ENCODE data around the gene CDC42BPA. TPM values are rescaled to one million over a fixed set of nuclear protein-coding genes. Genes with fewer than 3 reads are reported as not detected.

Gene CDC42BPA
- total RNA-seq, 1 experiment from 2014 or later, result 32.0 TPM

- ATAC-seq, result peak; percentile 84
These were observed 102.3 kb downstream of the CDC42BPA start for GRCh38 chr1:227215863-227216510.

GRCh38 chr1:227214207-227214606 lies 104.1 kb downstream of the CDC42BPA start:
- Histone ChIP-seq H4K20me1 (ENCODE audit: low read length) (no peaks in the 10 kb centered on the region), H3F3A (ENCODE audit: low read length, unreplicated experiment) (no peaks in the 10 kb centered on the region), H3K4me3 (ENCODE audit: low read length) (no peak overlapping the region), H3K27me3 (ENCODE audit: low read length) (no peaks in the 10 kb centered on the region), H3K9me2 (replicated peaks; ENCODE audit: low read length) (no peaks in the 10 kb centered on the region), H3K36me3 (ENCODE audit: low read depth, low read length) (no peaks in the 10 kb centered on the region), H3K4me1 (ENCODE audit: insufficient read depth, low read length) (peaks cover 26% of the 10 kb centered on the region), H2AFZ (ENCODE audit: low read length) (no peak overlapping the region), H3K9me3 (ENCODE audit: low read length) (no peaks in the 10 kb centered on the region), H3K4me2 (ENCODE audit: low read length) (no peak overlapping the region), H3K27ac (ENCODE audit: low read length) (no peak overlapping the region), H3K9ac (ENCODE audit: low read length) (no peak overlapping the region), H3K79me2 (ENCODE audit: low read length) (peaks cover 12% of the 10 kb centered on the region; the same call in 1 of the 2 replicates)
- ATAC-seq (no peak), DNase-seq (no peak)
- no TSS peak for BruUV-seq (replicated peaks)
- ChIA-PET CTCF (no interaction called here), POLR2A (ENCODE audit: unreplicated experiment) (interaction anchor here (0.7 kb wide), 1 partner anchor 10 kb away, joined by 4 read pairs; no protein-coding TSS in a partner anchor)
- TF ChIP-seq EZH2 (IDR thresholded peaks at IDR 0.05; ENCODE audit: low read length, unreplicated experiment) (no peak), CTCF (conservative IDR thresholded peaks at IDR 0.05; ENCODE audit: low read depth, low read length) (no peak), EZH2phosphoT487 (IDR thresholded peaks at IDR 0.05; ENCODE audit: borderline replicate concordance, low read length) (no peak)
- intact Hi-C loops (cut with micrococcal nuclease), result no loop called here

More at GRCh38 chr1:227215863-227216510, 102.3 kb downstream of the CDC42BPA start:
- Histone ChIP-seq H3K4me1 (ENCODE audit: insufficient read depth, low read length) (peaks cover 26% of the 10 kb centered on the region), H3F3A (ENCODE audit: low read length, unreplicated experiment) (no peaks in the 10 kb centered on the region), H4K20me1 (ENCODE audit: low read length) (no peaks in the 10 kb centered on the region), H3K9ac (ENCODE audit: low read length) (no peak overlapping the region), H3K9me2 (replicated peaks; ENCODE audit: low read length) (no peaks in the 10 kb centered on the region), H3K4me3 (ENCODE audit: low read length) (no peak overlapping the region), H3K9me3 (ENCODE audit: low read length) (no peaks in the 10 kb centered on the region), H3K79me2 (ENCODE audit: low read length) (peaks cover 12% of the 10 kb centered on the region; the same call in 1 of the 2 replicates), H2AFZ (ENCODE audit: low read length) (no peak overlapping the region), H3K27ac (ENCODE audit: low read length) (peak overlapping the region; percentile 1; the same call in 1 of the 2 replicates), H3K36me3 (ENCODE audit: low read depth, low read length) (no peaks in the 10 kb centered on the region), H3K27me3 (ENCODE audit: low read length) (no peaks in the 10 kb centered on the region), H3K4me2 (ENCODE audit: low read length) (peak overlapping the region; percentile 9; the same call in 1 of the 2 replicates)
- CTCF ChIA-PET, result no interaction called here
- BruUV-seq (replicated peaks), result no TSS peak
- intact Hi-C loops (cut with micrococcal nuclease), result no loop called here
- POLR2A ChIA-PET (ENCODE audit: unreplicated experiment), result interaction anchor here (0.6 kb wide), 1 partner anchor 91 kb away, joined by 3 read pairs; no protein-coding TSS in a partner anchor
- peak; percentile 59 for DNase-seq
- no peak for TF ChIP-seq CTCF (conservative IDR thresholded peaks at IDR 0.05; ENCODE audit: low read depth, low read length)
- no peak for TF ChIP-seq EZH2 (IDR thresholded peaks at IDR 0.05; ENCODE audit: low read length, unreplicated experiment)
- no peak for TF ChIP-seq EZH2phosphoT487 (IDR thresholded peaks at IDR 0.05; ENCODE audit: borderline replicate concordance, low read length)

GRCh38 chr1:227213426-227213825 lies 104.9 kb downstream of the CDC42BPA start:
- Histone ChIP-seq H3K9ac (ENCODE audit: low read length) (no peak overlapping the region), H3K36me3 (ENCODE audit: low read depth, low read length) (no peaks in the 10 kb centered on the region), H3K4me2 (ENCODE audit: low read length) (no peak overlapping the region), H3K27me3 (ENCODE audit: low read length) (no peaks in the 10 kb centered on the region), H3K9me3 (ENCODE audit: low read length) (no peaks in the 10 kb centered on the region), H3F3A (ENCODE audit: low read length, unreplicated experiment) (no peaks in the 10 kb centered on the region), H2AFZ (ENCODE audit: low read length) (no peak overlapping the region), H3K4me3 (ENCODE audit: low read length) (no peak overlapping the region), H3K27ac (ENCODE audit: low read length) (no peak overlapping the region), H4K20me1 (ENCODE audit: low read length) (no peaks in the 10 kb centered on the region), H3K79me2 (ENCODE audit: low read length) (peaks cover 12% of the 10 kb centered on the region; the same call in 1 of the 2 replicates), H3K4me1 (ENCODE audit: insufficient read depth, low read length) (peaks cover 26% of the 10 kb centered on the region), H3K9me2 (replicated peaks; ENCODE audit: low read length) (no peaks in the 10 kb centered on the region)
- BruUV-seq (replicated peaks), result no TSS peak
- TF ChIP-seq EZH2 (IDR thresholded peaks at IDR 0.05; ENCODE audit: low read length, unreplicated experiment) (no peak), EZH2phosphoT487 (IDR thresholded peaks at IDR 0.05; ENCODE audit: borderline replicate concordance, low read length) (no peak), CTCF (conservative IDR thresholded peaks at IDR 0.05; ENCODE audit: low read depth, low read length) (no peak)
- ATAC-seq (no peak), DNase-seq (peak; percentile 30)
- intact Hi-C loops (cut with micrococcal nuclease), result no loop called here
- CTCF ChIA-PET, result interaction anchor here (0.5 kb wide), 1 partner anchor 9 kb away, joined by 8 read pairs; no protein-coding TSS in a partner anchor
- POLR2A ChIA-PET (ENCODE audit: unreplicated experiment), result no interaction called here
